ENCODE data around the gene TPK1. TPM values are rescaled to one million over a fixed set of nuclear protein-coding genes. Genes with fewer than 3 reads are reported as not detected.
"Not testable (repeated sequence)": the region's sequence is repeated elsewhere in the genome, so short reads cannot be mapped to it uniquely, and the experiment has no call there.

The TPK1 gene
- total RNA-seq, 1 experiment from 2014 or later: 3.3 TPM

DNA sequence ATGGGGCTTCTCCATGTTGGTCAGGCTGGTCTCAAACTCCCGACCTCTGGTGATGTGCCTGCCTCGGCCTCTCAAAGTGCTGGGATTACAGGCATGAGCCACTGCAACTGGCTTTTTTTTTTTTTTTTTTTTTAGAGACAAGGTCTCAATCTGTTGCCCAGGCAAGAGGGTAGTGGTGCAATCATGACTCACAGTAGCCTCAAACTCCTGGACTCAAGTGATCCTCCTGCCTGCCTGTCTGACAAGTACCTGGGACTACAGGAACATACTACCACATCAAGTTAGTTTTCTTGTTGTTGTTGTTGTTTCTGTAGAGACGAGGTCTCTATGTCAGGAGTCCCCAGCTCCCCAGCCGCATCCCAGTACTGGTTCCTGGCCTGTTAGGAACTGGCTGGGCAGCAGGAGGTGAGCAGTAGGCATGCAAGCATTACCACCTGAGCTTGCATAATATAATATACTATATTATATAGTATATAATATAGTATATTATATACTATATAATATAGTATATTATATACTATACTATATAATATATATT is 55.7 kb downstream of the TPK1 start:
- no peaks in the 10 kb centered on the region for H3K27me3 ChIP-seq (ENCODE audit: control insufficient read depth, insufficient read depth, low read length)
- POLR2A ChIA-PET: no interaction called here
- TF ChIP-seq, protein P1, sequence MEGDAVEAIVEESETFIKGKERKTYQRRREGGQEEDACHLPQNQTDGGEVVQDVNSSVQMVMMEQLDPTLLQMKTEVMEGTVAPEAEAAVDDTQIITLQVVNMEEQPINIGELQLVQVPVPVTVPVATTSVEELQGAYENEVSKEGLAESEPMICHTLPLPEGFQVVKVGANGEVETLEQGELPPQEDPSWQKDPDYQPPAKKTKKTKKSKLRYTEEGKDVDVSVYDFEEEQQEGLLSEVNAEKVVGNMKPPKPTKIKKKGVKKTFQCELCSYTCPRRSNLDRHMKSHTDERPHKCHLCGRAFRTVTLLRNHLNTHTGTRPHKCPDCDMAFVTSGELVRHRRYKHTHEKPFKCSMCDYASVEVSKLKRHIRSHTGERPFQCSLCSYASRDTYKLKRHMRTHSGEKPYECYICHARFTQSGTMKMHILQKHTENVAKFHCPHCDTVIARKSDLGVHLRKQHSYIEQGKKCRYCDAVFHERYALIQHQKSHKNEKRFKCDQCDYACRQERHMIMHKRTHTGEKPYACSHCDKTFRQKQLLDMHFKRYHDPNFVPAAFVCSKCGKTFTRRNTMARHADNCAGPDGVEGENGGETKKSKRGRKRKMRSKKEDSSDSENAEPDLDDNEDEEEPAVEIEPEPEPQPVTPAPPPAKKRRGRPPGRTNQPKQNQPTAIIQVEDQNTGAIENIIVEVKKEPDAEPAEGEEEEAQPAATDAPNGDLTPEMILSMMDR (IDR thresholded peaks at IDR 0.05): no peak
- TF ChIP-seq, protein P2, sequence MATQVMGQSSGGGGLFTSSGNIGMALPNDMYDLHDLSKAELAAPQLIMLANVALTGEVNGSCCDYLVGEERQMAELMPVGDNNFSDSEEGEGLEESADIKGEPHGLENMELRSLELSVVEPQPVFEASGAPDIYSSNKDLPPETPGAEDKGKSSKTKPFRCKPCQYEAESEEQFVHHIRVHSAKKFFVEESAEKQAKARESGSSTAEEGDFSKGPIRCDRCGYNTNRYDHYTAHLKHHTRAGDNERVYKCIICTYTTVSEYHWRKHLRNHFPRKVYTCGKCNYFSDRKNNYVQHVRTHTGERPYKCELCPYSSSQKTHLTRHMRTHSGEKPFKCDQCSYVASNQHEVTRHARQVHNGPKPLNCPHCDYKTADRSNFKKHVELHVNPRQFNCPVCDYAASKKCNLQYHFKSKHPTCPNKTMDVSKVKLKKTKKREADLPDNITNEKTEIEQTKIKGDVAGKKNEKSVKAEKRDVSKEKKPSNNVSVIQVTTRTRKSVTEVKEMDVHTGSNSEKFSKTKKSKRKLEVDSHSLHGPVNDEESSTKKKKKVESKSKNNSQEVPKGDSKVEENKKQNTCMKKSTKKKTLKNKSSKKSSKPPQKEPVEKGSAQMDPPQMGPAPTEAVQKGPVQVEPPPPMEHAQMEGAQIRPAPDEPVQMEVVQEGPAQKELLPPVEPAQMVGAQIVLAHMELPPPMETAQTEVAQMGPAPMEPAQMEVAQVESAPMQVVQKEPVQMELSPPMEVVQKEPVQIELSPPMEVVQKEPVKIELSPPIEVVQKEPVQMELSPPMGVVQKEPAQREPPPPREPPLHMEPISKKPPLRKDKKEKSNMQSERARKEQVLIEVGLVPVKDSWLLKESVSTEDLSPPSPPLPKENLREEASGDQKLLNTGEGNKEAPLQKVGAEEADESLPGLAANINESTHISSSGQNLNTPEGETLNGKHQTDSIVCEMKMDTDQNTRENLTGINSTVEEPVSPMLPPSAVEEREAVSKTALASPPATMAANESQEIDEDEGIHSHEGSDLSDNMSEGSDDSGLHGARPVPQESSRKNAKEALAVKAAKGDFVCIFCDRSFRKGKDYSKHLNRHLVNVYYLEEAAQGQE (IDR thresholded peaks at IDR 0.05; ENCODE audit: insufficient read depth in 1 of 2, low read depth in 2 of 2, low read length in 1 of 2): no peak
- TF ChIP-seq TCF7L2 (IDR thresholded peaks at IDR 0.05; ENCODE audit: low read depth, low read length) (no peak), SIN3A (IDR thresholded peaks at IDR 0.05; ENCODE audit: borderline replicate concordance, insufficient read depth, low read depth, low read length) (no peak), POLR2AphosphoS5 (IDR thresholded peaks at IDR 0.05; ENCODE audit: low read depth, low read length) (no peak)
- in situ Hi-C loops (cut with HindIII; ENCODE audit: low pct_unique_long_range_greater_than_20kb, low sequenced_read_pairs): no loop called here
- H3K27ac ChIP-seq (ENCODE audit: low read length): no peak overlapping the region
- DNase-seq (ENCODE audit: low read depth, low spot score) (no peak), ATAC-seq (no peak)
- no peaks in the 10 kb centered on the region for H3K4me1 ChIP-seq (ENCODE audit: control insufficient read depth, insufficient read depth, low read length)
- BruUV-seq (replicated peaks): no TSS peak
- H3K9me3 ChIP-seq (ENCODE audit: control insufficient read depth, insufficient read depth, low read depth, low read length): no peaks in the 10 kb centered on the region
- H3K4me3 ChIP-seq (ENCODE audit: low read depth in 2 of 2, low read length in 2 of 2): no peak overlapping the region
- no peaks in the 10 kb centered on the region for H3K36me3 ChIP-seq (ENCODE audit: control insufficient read depth, insufficient read depth, low read length)
- intact Hi-C loops (cut with micrococcal nuclease; ENCODE audit: unreplicated experiment): no loop called here
- CTCF ChIA-PET: no interaction called here

DNA sequence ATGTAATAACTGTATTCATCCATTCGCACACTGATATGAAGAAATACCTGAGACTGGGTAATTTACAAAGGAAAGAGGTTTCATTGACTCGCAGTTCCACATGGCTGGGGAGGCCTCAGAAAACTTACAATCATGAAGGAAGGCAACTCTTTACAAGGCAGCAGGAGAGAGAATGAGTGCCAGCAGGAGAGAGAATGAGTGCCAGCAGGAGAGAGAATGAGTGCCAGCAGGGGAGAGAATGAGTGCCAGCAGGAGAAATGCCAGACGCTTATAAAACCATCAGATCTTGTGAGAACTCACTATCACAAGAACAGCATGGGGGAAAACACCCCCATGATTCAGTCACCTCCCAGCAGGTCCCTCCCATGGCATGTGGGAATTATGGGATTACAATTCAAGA is 58.0 kb downstream of the TPK1 start:
- H3K27me3 ChIP-seq (ENCODE audit: control insufficient read depth, insufficient read depth, low read length); CTCF ChIA-PET; BruUV-seq (replicated peaks); H3K27ac ChIP-seq (ENCODE audit: low read length); POLR2A ChIA-PET; H3K4me1 ChIP-seq (ENCODE audit: control insufficient read depth, insufficient read depth, low read length); H3K4me3 ChIP-seq (ENCODE audit: low read depth in 2 of 2, low read length in 2 of 2); H3K36me3 ChIP-seq (ENCODE audit: control insufficient read depth, insufficient read depth, low read length); DNase-seq (ENCODE audit: low read depth, low spot score); H3K9me3 ChIP-seq (ENCODE audit: control insufficient read depth, insufficient read depth, low read depth, low read length); ATAC-seq; intact Hi-C loops (cut with micrococcal nuclease; ENCODE audit: unreplicated experiment); in situ Hi-C loops (cut with HindIII; ENCODE audit: low pct_unique_long_range_greater_than_20kb, low sequenced_read_pairs): not testable (repeated sequence)

DNA sequence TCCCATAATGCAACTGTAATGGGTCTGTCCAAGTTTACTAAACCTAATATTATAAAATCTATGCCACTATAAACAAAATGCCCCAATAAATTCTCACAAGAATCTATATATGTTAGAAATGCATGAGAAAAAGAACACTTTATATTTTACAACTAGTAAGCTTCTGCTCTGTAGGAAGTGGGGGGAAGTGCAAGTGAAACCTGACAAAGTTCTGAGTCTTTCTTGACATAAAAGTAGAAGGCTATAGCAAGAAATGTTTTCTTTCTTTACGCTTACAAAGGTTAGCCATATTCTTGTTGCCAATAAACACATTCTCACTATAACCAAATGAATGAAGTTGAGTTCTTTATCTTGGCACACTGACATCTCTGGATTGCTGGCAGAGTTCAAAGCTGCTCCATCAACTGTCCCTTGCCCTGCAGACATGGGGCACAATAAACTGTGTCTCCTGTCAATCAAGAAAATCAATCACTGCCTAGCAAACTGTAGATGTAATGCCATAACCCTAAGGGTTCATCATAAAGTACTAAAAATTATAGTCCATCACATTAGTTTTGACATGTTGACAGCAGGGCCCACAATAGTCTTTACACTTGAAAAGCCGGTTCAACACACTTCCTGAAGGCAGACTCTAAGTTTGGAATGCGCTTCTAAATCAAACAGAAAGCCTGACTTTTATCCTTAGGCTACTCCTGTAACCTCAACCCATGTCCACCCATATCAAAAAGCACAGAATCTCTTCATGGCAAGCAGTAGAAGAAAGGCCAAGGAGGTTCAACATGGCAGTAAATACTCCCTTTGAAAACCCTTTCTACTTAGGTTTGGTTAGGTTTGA is 58.6 kb downstream of the TPK1 start:
- DNase-seq (ENCODE audit: low read depth, low spot score) (no peak), ATAC-seq (no peak)
- ChIA-PET CTCF (no interaction called here), POLR2A (no interaction called here)
- Histone ChIP-seq H3K4me1 (ENCODE audit: control insufficient read depth, insufficient read depth, low read length) (no peaks in the 10 kb centered on the region), H3K27ac (ENCODE audit: low read length) (no peak overlapping the region), H3K27me3 (ENCODE audit: control insufficient read depth, insufficient read depth, low read length) (no peaks in the 10 kb centered on the region), H3K4me3 (ENCODE audit: low read depth in 2 of 2, low read length in 2 of 2) (no peak overlapping the region), H3K36me3 (ENCODE audit: control insufficient read depth, insufficient read depth, low read length) (no peaks in the 10 kb centered on the region), H3K9me3 (ENCODE audit: control insufficient read depth, insufficient read depth, low read depth, low read length) (no peaks in the 10 kb centered on the region)
- TF ChIP-seq SIN3A (IDR thresholded peaks at IDR 0.05; ENCODE audit: borderline replicate concordance, insufficient read depth, low read depth, low read length): no peak
- BruUV-seq (replicated peaks): no TSS peak
- in situ Hi-C loops (cut with HindIII; ENCODE audit: low pct_unique_long_range_greater_than_20kb, low sequenced_read_pairs): no loop called here
- intact Hi-C loops (cut with micrococcal nuclease; ENCODE audit: unreplicated experiment): no loop called here

Data from Panc1 (cell line).